ENCODE measurements around the gene PPP3CB. TPM values are rescaled to one million over a fixed set of nuclear protein-coding genes. Genes with fewer than 3 reads are reported as not detected.

The PPP3CB gene
- total and polyA plus RNA-seq, 4 donors, result 49.1 to 180 (median 170) TPM

DNA sequence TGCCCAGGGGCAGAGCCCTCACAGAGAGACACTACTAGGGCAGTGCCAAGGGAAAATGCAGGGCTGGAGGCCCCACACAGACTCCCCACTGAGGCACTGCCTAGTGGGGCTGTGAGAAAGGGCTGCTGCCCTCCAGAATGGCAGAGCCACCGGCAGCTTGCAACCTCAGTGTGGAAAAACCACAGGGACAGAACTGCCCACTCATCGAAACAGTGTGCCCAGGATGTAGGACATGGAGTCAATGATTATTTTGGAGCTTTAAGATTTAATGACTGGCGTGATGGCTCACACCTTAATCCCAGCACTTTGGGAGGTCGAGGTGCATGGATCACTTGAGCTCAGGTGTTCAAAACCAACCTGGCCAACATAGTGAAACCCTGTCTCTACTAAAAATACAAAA, 34.9 kb downstream of the PPP3CB start:
- WGBS (ENCODE audit: insufficient coverage), result 100% methylated on average over 3 of the region's 4 CpGs
- no peak overlapping the region for H3K4me3 ChIP-seq (ENCODE audit: low read depth, low read length)
- peaks cover 39% of the 10 kb centered on the region for H3K36me3 ChIP-seq (ENCODE audit: control insufficient read depth, insufficient read depth, low read length)
- H3K9me3 ChIP-seq (ENCODE audit: control insufficient read depth, insufficient read depth, low read length), result no peaks in the 10 kb centered on the region
- no peaks in the 10 kb centered on the region for H3K4me1 ChIP-seq (ENCODE audit: control insufficient read depth, insufficient read depth, low read length)
- no peak for DNase-seq (ENCODE audit: low read depth in 4 of 6, low spot score in 6 of 6)
- no peaks in the 10 kb centered on the region for H3K27me3 ChIP-seq (ENCODE audit: control insufficient read depth, insufficient read depth, low read length)
- H3K27ac ChIP-seq (ENCODE audit: low read depth, low read length), result no peak overlapping the region

DNA sequence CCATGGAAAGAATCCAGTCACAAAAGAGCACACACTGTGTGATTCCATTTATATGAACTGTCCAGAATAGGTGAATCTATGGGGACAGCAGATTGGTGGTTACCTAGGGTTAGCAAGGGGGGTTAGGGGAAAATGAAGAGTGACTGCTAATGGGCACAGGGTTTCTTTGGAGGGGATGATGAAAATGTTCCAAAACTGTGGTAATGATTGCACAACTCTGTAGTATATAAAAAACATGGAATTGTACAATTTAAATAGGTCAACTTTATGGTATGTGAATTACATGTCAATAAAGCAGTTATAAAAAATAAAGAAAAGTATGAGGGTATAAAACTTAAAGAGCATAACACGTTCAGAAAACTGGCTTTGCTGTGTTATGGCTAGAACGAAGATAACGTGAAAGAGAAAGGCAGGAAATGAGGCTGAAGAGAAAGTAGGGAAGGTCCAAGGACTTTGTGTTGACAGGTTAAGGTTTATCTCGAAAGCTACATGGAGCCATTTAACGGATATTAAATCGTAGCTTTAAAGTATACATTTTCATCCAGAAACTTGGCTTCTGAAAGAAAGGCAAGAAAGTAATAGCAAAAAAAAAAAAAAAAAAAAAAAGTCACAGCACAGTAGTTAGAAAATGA, 36.0 kb downstream of the PPP3CB start:
- 93% methylated on average over 3 of the region's 6 CpGs for WGBS (ENCODE audit: insufficient coverage)
- H3K27ac ChIP-seq (ENCODE audit: low read depth, low read length), result no peak overlapping the region
- peaks cover 34% of the 10 kb centered on the region for H3K36me3 ChIP-seq (ENCODE audit: control insufficient read depth, insufficient read depth, low read length)
- no peaks in the 10 kb centered on the region for H3K4me1 ChIP-seq (ENCODE audit: control insufficient read depth, insufficient read depth, low read length)
- no peak for DNase-seq (ENCODE audit: low read depth in 4 of 6, low spot score in 6 of 6)
- no peak overlapping the region for H3K4me3 ChIP-seq (ENCODE audit: low read depth, low read length)
- no peaks in the 10 kb centered on the region for H3K27me3 ChIP-seq (ENCODE audit: control insufficient read depth, insufficient read depth, low read length)
- no peaks in the 10 kb centered on the region for H3K9me3 ChIP-seq (ENCODE audit: control insufficient read depth, insufficient read depth, low read length)

DNA sequence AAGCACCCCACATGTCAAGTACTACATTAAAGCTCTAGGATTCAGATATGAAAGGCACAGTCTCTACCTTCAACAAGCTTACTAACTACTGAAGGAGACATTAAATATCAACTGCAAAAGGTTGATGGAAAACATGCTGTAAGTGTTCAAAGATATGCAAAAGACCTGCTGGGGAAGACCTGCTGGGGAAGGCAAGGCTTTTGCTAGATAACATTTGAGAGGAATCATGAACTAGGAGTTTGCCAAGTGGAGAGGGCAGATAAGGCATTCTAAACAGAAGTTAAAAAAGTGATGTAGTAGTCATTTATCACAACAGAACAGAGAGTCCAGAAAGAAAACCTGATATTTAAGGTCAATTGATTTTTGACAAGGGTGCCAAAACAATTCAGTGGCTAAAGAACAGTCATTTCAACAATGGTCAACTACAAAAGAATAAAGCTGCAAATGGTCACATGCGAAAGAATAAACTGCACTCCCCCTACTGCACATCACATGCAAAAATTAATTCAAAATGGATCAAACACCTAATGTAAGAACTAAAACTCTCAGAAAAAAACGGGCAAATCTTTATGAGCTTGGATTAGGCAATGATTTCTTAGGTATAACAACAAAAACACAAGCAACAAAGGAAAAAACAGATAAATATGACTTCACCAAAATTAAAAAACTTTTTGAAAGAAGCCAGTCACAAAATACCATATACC, 39.5 kb downstream of the PPP3CB start:
- Histone ChIP-seq H3K9me3 (ENCODE audit: control insufficient read depth, insufficient read depth, low read length) (no peaks in the 10 kb centered on the region), H3K4me1 (ENCODE audit: control insufficient read depth, insufficient read depth, low read length) (no peaks in the 10 kb centered on the region), H3K4me3 (ENCODE audit: low read depth, low read length) (no peak overlapping the region), H3K36me3 (ENCODE audit: control insufficient read depth, insufficient read depth, low read length) (peaks cover 22% of the 10 kb centered on the region), H3K27me3 (ENCODE audit: control insufficient read depth, insufficient read depth, low read length) (no peaks in the 10 kb centered on the region), H3K27ac (ENCODE audit: low read depth, low read length) (no peak overlapping the region)
- WGBS (ENCODE audit: insufficient coverage), result 100% methylated on average over 1 of the region's 2 CpGs
- DNase-seq (ENCODE audit: low read depth in 4 of 6, low spot score in 6 of 6), result no peak

GRCh38 chr10:73449113-73449512, 46.7 kb downstream of the PPP3CB start:
- Histone ChIP-seq H3K27ac (ENCODE audit: low read depth, low read length) (no peak overlapping the region), H3K4me1 (ENCODE audit: control insufficient read depth, insufficient read depth, low read length) (no peaks in the 10 kb centered on the region), H3K36me3 (ENCODE audit: control insufficient read depth, insufficient read depth, low read length) (peaks cover 13% of the 10 kb centered on the region), H3K27me3 (ENCODE audit: control insufficient read depth, insufficient read depth, low read length) (no peaks in the 10 kb centered on the region), H3K9me3 (ENCODE audit: control insufficient read depth, insufficient read depth, low read length) (no peaks in the 10 kb centered on the region), H3K4me3 (ENCODE audit: low read depth, low read length) (no peak overlapping the region)
- peak in 1 of 6 donors; percentile 43 for DNase-seq (ENCODE audit: low read depth in 4 of 6, low spot score in 6 of 6)
- 80% methylated on average over 1 of the region's 1 CpG for WGBS (ENCODE audit: insufficient coverage)

DNA sequence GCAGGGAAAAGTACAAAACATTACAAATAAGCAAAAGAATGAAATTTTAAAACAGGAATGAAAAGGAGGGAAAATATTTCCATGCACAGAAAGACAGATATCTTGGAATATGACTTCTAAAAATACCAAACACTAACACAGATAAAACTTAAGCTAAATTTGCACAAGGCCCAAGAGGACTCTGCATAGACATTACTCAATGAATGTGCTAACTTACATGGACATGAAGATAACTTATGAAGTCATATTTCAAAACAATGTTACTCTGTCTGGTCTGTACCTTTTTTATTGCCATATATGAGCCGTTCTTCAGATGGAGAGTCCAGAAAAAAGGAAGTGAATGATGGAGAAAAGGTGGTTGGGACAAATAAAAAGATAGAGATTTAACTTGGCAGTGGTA, 47.4 kb downstream of the PPP3CB start:
- H3K27ac ChIP-seq (ENCODE audit: low read depth, low read length), result no peak overlapping the region
- no peaks in the 10 kb centered on the region for H3K9me3 ChIP-seq (ENCODE audit: control insufficient read depth, insufficient read depth, low read length)
- H3K4me3 ChIP-seq (ENCODE audit: low read depth, low read length), result no peak overlapping the region
- H3K27me3 ChIP-seq (ENCODE audit: control insufficient read depth, insufficient read depth, low read length), result no peaks in the 10 kb centered on the region
- WGBS (ENCODE audit: insufficient coverage), result 89% methylated on average over 1 of the region's 1 CpG
- peaks cover 13% of the 10 kb centered on the region for H3K36me3 ChIP-seq (ENCODE audit: control insufficient read depth, insufficient read depth, low read length)
- no peak for DNase-seq (ENCODE audit: low read depth in 4 of 6, low spot score in 6 of 6)
- no peaks in the 10 kb centered on the region for H3K4me1 ChIP-seq (ENCODE audit: control insufficient read depth, insufficient read depth, low read length)

GRCh38 chr10:73446926-73447325, 48.9 kb downstream of the PPP3CB start:
- H3K4me3 ChIP-seq (ENCODE audit: low read depth, low read length), result no peak overlapping the region
- H3K36me3 ChIP-seq (ENCODE audit: control insufficient read depth, insufficient read depth, low read length), result peaks cover 16% of the 10 kb centered on the region
- no peak for DNase-seq (ENCODE audit: low read depth in 4 of 6, low spot score in 6 of 6)
- H3K4me1 ChIP-seq (ENCODE audit: control insufficient read depth, insufficient read depth, low read length), result no peaks in the 10 kb centered on the region
- no peak overlapping the region for H3K27ac ChIP-seq (ENCODE audit: low read depth, low read length)
- no peaks in the 10 kb centered on the region for H3K27me3 ChIP-seq (ENCODE audit: control insufficient read depth, insufficient read depth, low read length)
- H3K9me3 ChIP-seq (ENCODE audit: control insufficient read depth, insufficient read depth, low read length), result no peaks in the 10 kb centered on the region

GRCh38 chr10:73444457-73444856, 51.4 kb downstream of the PPP3CB start:
- H3K27me3 ChIP-seq (ENCODE audit: control insufficient read depth, insufficient read depth, low read length), result no peaks in the 10 kb centered on the region
- H3K9me3 ChIP-seq (ENCODE audit: control insufficient read depth, insufficient read depth, low read length), result no peaks in the 10 kb centered on the region
- H3K27ac ChIP-seq (ENCODE audit: low read depth, low read length), result no peak overlapping the region
- H3K4me3 ChIP-seq (ENCODE audit: low read depth, low read length), result no peak overlapping the region
- DNase-seq (ENCODE audit: low read depth in 4 of 6, low spot score in 6 of 6), result no peak
- H3K4me1 ChIP-seq (ENCODE audit: control insufficient read depth, insufficient read depth, low read length), result no peaks in the 10 kb centered on the region
- 80% methylated on average over 1 of the region's 1 CpG for WGBS (ENCODE audit: insufficient coverage)
- peaks cover 13% of the 10 kb centered on the region for H3K36me3 ChIP-seq (ENCODE audit: control insufficient read depth, insufficient read depth, low read length)

- DNase-seq (ENCODE audit: low read depth in 4 of 6, low spot score in 6 of 6), result peak in 1 of 6 donors; percentile 25
- H3K36me3 ChIP-seq (ENCODE audit: control insufficient read depth, insufficient read depth, low read length), result peaks cover 7% of the 10 kb centered on the region
- WGBS (ENCODE audit: insufficient coverage), result no CpG with 5 or more reads among the region's 1 CpG
Measured at GRCh38 chr10:73439605-73440312, 56.1 kb downstream of the PPP3CB start.

GRCh38 chr10:73439055-73439454, 56.8 kb downstream of the PPP3CB start:
- no peaks in the 10 kb centered on the region for H3K9me3 ChIP-seq (ENCODE audit: control insufficient read depth, insufficient read depth, low read length)
- peaks cover 7% of the 10 kb centered on the region for H3K36me3 ChIP-seq (ENCODE audit: control insufficient read depth, insufficient read depth, low read length)
- H3K27ac ChIP-seq (ENCODE audit: low read depth, low read length), result no peak overlapping the region
- no peaks in the 10 kb centered on the region for H3K4me1 ChIP-seq (ENCODE audit: control insufficient read depth, insufficient read depth, low read length)
- no peak overlapping the region for H3K4me3 ChIP-seq (ENCODE audit: low read depth, low read length)
- no peaks in the 10 kb centered on the region for H3K27me3 ChIP-seq (ENCODE audit: control insufficient read depth, insufficient read depth, low read length)
- no peak for DNase-seq (ENCODE audit: low read depth in 4 of 6, low spot score in 6 of 6)
- no CpG with 5 or more reads among the region's 1 CpG for WGBS (ENCODE audit: insufficient coverage)

More at GRCh38 chr10:73439605-73440312, 56.1 kb downstream of the PPP3CB start:
- no peaks in the 10 kb centered on the region for H3K27me3 ChIP-seq (ENCODE audit: control insufficient read depth, insufficient read depth, low read length)
- H3K9me3 ChIP-seq (ENCODE audit: control insufficient read depth, insufficient read depth, low read length), result no peaks in the 10 kb centered on the region
- no peaks in the 10 kb centered on the region for H3K4me1 ChIP-seq (ENCODE audit: control insufficient read depth, insufficient read depth, low read length)
- no peak overlapping the region for H3K27ac ChIP-seq (ENCODE audit: low read depth, low read length)
- H3K4me3 ChIP-seq (ENCODE audit: low read depth, low read length), result no peak overlapping the region

DNA sequence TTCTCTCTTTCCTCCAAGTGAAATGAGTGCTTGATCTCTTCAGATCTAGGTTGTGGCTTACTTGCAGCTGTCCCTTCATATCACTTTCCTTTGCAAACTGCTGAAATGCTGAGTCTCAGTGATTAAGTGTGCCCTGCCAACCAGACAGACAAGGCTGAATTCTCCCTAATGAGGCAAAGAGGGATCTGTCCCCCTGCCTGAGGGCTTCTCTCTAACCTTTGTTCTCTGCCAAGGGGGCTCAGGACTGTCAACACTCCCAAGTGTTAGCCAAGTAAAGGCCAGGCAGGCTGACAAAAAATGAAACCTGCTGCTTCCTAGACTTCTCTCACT, 62.3 kb downstream of the PPP3CB start, which contains the start of gene MSS51:
Gene MSS51 (minus strand): TSS at position 24 of the 330 bp plus-strand sequence. CDS start 5,277 bp downstream, outside the sequence.
- H3K36me3 ChIP-seq (ENCODE audit: control insufficient read depth, insufficient read depth, low read length), result peaks cover 6% of the 10 kb centered on the region
- DNase-seq (ENCODE audit: low read depth in 4 of 6, low spot score in 6 of 6), result peak in 1 of 6 donors; percentile 47
- no peak within 1 kb of the TSS for H3K4me3 ChIP-seq (ENCODE audit: low read depth, low read length)
- H3K27ac ChIP-seq (ENCODE audit: low read depth, low read length), result no peak within 1 kb of the TSS
- H3K27me3 ChIP-seq (ENCODE audit: control insufficient read depth, insufficient read depth, low read length), result no peaks in the 10 kb centered on the region
- no peaks in the 10 kb centered on the region for H3K4me1 ChIP-seq (ENCODE audit: control insufficient read depth, insufficient read depth, low read length)
- no peaks in the 10 kb centered on the region for H3K9me3 ChIP-seq (ENCODE audit: control insufficient read depth, insufficient read depth, low read length)

Data from spinal cord (tissue), 10 donors.